Urothelium cell line (cell line): ENCODE results near the gene RAD51B.

Experiments used
- DNase-seq: peaks from one replicate; pipeline ENCODE4 v3.0.0; 2011; ENCODE audit warnings: low spot score, mixed read lengths
- FAIRE-seq: peaks from 2 replicates; lab custom pipeline; 2011; peaks lifted over from hg19 to GRCh38; lab: Jason Lieb, UNC

Gene RAD51B

DNA sequence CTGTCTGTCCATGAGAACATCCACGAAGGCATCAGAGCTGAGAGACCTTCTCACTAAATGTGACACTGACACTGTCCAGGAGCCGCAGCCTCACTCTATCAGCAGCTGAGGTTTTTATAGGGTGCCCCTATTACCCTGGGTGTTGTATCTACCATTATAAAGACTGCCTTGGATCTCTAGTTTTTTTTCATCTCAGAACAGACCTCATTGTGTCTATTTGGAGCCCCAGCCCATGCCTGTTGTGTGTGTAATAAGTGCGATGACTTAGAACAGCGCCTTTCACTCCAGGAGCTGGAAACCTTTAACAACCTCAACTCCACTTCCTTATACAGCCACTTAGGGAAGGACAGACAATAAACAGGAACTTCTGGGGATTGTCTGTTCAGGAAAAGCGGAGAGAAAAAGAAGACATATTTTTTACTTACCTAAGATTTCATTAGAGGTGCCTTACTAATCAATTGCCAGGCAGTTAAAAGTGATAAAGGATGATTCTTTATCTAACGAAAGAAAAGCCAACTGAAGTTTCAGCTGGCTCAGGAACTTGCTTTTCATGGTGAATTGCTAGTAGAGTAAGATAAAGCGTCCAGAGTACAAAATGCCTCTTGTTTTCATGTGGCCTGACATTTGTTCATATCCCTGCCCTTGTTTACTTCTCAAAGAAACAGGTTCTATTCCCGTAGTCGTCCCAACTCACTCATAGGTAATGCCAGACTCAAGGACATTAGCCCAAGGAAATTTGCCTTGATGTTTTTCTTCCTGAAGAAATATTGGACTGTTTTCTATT is 420.6 kb downstream of the RAD51B start:
- no peak for DNase-seq
- no peak for FAIRE-seq

DNA sequence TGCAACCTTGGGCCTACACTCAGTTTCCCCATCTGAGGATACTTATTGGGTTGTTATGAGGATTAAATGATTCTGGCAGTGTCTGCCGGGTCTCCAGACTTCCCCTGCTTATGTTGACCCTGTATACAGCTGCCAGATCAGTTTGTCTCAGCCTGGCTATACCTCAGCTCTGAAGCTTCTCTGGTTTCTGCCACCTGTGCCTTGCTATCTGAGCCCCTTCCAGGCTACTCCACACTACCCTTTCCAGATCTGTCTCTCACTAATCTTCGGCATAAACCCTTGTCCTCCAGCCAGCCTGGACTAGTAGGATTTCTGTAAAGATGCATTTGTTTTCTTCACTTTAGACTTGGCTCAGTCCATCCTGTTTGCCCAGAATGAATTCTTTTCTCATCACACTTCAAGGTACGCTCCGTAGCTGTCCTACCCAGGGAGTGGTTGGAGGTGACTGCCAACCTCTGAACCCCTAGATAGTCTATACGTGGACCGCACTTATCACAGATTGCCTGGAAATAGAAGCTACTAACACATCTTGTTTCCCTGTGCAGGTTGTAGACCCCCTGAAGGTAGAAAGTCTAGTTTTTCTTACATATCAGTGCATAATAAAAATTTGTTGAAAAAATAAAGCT is 422.4 kb downstream of the RAD51B start:
- DNase-seq: no peak

DNA sequence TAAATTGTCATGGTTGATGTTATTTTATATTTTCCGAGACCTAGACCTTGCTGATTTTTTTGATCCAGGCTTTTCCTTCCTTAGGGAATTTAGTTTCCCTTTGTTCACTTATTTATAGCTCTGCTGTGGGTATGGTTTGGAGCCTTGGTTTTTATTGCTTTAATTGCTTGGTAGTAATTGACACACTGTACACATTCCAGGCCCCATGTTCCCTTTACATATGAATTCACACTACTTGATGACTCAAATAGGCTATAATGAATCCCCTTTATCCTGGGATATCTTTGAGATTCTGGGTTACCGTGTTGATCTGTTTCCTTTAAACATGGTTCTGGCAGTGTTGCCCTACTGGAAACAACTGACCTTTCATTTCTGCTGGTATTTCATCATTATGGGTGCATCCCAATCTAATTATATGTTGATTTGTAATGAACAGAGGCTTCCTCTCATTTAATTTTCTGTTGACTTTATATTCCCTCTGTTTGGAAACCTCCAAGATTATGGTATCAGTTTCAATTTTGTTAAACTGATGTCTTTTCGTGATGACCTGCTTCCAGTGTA is 424.0 kb downstream of the RAD51B start:
- no peak for DNase-seq
- FAIRE-seq: peak; percentile 5

More for the DNA sequence above, 422.4 kb downstream of the RAD51B start:
- peak; percentile 56 for FAIRE-seq

DNA sequence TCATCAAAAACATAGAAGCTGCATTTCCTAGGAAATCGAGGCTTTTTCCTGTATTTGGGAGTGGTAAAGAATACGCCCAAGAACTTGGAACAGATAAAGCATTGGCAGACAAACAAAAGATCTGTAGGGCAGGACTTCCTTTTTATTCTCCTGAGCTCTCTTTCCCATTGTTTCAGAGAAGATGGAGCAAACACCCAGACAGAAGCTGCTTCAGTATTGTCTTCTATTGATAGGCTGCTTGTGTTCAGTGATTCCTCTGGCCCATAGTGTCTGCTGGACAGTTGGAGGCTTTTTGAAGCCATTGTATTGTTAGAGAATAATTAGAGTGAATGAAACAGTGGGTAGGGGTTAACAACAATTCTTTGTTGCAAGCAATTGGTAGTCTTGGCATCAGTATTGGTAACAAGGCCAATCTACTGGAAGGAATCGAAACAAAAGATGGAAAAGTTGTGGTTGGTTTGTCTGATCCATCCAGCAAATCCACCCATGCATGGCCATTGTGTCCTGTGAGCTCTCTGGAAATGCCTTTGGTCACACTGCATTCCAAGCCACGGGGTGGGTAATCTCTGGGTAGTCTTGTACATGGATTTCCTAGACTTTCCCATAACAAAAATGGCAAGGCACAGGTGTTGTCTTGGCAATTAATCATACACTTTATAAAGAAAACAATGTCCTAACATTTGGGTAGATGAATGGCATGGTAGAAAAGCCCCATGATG is 424.8 kb downstream of the RAD51B start:
- no peak for DNase-seq
- peak; percentile 78 for FAIRE-seq

DNA sequence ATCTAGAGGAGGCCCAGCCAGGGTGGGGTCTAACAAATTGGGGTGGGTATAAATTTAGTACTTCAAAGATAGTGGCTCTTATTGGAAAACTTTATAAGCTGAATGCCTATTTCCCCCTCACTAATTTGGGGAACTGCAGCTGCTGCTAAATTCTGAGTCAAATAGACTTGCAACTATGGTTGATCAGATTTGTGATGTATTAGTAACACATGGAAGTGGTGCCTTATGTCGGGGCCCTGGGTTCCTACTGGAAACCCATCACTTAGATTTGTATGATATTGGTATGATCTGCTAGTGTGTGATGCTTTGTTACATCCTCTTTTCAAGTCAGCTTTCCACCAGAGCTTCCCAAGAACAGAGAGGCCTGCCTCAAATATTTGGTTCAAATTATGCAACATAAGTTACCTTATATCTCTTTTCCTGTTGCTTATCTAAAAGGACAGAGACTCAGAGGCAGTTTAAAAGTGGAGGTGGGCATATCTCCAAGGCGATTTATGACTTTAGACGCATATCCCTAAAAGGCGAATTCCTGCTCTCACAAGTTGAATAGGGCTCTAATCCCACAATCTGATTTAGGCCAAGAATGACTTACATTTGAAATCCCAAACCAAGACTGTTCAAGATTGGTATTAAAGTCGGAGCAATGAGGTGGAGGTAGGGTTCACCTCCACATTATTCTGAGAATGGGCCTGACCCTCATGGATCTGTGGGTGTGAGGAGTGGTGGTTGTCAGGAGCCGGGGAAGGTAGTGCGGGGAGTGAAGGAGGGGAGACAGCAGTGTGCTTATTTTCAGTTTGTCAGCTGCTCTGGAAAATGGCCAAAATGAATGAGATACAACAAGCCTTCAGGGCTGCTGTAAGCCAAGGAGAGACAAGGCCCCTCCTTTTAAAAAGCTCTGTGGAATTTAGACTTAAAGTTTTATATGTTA is 425.8 kb downstream of the RAD51B start:
- FAIRE-seq (peak; percentile 86), DNase-seq (no peak)

DNA sequence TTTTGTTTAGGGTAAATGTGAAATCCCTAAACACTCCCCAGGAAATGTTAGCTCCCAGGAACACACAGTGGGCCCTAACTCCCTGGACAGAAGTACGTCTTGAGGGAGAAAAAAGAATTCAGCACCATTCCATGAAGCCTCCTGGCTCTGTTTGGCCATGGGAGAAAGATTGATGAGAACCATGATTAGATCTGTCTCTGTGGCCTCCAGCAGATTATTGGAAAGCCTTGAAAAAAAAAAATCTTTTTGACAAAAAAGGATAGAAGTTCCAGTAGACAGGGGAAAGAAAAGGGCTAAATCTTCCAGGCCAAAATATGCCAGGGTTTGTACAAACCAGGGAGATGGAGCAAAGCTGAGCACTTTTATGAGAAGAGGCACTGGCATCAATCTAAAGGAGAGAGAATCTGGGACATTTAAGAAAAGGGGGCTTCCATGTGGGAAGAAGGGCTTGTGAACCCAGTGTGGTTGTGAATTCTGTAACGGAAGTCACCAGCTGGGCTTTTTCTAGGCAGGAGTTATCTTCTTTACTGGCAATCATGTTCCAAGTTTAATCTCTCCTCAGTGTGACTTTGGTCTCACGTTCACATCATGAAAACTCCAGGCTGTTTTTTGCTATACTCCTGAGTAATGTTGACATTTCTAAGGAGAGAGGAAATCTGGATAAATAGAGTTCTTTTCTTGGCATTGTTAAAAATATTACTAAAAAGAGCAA is 426.7 kb downstream of the RAD51B start:
- FAIRE-seq (no peak), DNase-seq (no peak)

DNA sequence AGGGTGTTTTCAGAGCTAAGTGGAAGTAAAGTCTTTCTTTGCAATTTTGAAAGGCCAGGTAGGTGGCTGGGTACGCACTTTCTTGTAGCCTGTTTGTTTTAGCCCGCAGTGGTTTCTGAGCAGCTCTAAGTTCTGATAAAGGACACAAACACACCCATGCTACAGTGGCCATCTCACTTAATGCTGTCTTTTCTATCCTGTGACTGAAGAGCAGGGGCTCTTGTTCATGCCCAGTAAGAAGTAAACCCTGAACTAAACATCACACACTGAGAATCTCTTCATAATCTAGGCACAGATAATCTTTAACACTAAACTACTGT is 427.2 kb downstream of the RAD51B start:
- FAIRE-seq (peak; percentile 70), DNase-seq (no peak)

DNA sequence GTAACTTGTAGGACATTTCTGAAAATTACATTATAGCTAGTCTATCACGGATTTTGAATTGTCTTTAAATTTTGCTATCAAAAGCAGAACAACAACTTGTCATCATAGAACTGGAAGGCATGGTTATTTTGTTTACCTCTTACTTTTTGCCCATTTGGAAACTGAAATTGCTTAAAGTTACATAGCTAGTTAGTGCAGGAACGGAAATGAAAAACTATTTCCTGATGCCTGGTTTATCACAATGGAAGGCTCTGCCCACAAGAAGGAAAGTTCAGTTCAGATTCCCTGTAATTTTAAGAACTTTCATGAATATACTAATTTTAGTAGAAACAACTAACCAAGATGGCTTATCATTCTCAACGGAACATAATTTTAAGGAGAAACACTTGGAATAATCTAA is 427.7 kb downstream of the RAD51B start:
- no peak for DNase-seq
- no peak for FAIRE-seq

DNA sequence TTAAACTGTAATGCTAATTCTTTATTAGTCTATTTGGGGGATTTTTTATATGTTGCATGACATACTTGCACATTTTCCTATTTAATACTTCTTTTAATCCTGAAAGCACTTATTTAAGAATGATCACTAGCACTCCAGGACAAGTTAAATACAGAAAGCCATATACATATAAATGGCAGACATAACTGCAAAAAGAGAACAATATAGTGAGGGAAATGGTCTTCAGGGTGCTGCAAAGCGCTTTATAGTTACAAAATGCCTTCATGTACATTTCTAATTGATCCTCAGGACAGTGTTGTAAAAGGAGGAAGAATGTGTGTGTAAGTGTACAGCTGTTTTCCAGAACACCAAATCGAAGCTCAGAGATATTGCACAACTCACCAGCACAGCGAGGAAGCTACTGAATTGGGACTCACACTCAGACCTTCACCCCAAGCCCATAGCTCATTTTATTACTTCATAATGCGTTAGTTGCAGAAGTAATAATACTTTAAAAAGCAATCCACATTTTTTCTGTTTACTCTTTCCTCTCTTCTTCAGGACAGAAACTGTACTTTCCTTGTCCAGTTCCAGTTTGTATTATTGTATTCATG is 428.2 kb downstream of the RAD51B start:
- FAIRE-seq: peak; percentile 42
- no peak for DNase-seq

DNA sequence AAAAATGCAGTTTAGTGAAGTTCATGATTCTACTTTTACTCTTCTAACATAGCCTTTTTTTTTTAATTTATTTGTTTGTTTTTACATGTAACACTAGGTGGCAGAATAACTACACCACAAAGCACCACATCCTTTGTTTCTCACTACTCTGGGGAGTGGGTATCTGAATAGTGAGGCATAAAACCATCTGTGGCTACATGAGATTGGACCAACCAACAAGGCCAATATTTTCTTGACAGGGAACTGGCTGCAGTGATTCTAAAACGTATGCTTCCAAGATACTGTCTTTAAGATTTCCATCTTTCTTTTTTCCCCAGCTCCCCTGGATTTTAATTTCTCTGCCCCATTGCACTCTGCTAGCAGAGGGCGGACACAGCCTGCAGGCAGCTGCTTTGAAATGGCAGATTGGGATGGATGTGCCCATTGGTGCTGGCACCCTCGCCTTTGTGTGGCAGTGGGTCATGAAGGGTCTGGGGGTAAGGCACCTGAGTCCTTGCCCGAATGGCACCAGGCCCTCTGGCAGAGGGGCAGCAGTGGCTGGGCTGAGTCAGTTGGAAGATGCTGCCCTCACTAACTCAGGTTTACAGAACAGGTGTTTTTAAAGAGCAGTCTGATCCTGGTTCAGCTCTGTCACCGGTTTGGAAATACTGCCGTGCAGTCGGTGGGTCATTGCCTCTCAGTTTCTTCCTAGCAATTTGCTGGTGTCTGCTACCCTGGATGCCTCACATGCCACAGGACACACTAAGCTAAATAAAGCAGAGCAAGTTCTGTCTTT is 429.1 kb downstream of the RAD51B start:
- DNase-seq (peak; percentile 74), FAIRE-seq (peak; percentile 92)

DNA sequence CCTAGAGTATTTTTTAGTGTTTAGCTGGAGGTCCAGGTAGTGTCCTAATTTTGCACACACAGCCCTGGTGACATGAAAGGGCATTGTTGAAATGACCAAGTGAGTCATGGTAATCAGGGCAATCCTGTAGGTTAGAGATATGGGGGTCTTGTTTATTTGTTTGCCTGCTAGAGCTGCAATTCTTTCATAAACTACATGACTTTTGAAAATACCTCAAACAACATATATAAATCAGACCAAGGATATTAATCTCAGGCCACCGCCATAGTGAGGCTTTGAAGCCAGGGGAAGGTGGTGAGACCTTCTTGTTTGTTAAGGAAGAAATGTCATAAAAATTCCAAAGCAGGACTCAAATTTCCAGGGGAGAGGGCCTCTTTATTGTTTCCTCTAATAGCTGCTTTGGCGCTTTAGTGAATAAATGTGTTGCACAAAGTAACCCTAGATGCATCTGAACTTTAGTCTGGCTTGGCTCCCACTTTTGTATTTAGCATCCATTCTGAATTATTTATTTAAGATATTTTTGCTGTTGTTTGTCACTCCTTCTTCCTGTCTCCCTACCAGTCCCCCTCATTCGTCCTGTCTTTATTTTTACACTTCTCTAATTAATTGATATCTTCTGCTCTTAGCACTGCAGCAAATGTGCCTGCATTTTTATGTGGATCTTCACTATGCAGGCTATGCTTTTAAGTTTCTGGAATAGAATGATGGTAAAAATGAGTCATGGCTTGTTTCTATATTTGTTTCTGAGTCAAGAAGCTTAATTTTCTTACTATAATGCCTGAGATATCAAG is 430.3 kb downstream of the RAD51B start:
- DNase-seq: peak; percentile 40
- peak; percentile 70 for FAIRE-seq

DNA sequence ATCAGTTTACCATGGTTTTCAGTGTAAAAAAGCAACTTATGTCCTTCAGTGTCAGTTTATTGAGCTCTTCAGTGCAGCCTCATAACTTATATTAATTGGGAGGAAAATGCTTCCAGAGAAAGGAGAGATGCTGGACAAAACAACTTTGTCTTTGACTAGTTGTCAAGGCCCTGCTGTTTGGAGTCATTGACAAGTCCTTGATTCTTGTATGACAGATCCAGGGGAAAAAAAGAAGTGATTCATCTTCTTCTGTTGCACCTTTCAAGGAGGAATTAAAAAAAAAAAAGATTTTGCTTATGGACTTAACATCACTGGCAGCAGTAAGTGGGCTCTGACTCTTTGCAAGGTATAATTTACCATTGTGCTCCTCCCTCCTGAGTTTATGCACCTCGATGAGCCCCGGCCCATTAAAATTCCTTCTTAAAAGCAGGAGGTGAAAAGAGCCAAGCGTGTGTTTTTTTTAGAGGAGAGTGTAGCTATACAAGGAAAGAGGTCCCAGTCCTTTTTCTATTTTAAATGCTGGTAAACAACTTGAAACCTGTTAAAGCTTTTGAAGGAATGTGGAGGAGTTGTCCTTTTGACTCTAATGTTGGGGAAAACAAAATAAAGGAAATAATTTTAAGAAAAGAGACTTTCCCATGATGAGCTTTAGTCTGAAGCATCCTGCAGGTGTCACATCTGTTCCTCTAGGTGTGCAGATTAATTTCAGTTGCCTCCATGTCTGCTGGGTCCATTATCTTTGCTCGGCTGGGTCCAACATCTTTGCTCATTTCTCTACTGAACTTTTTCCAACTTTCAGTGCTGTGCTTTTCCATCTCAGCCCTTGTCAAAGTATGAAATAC is 431.6 kb downstream of the RAD51B start:
- DNase-seq (no peak), FAIRE-seq (no peak)

DNA sequence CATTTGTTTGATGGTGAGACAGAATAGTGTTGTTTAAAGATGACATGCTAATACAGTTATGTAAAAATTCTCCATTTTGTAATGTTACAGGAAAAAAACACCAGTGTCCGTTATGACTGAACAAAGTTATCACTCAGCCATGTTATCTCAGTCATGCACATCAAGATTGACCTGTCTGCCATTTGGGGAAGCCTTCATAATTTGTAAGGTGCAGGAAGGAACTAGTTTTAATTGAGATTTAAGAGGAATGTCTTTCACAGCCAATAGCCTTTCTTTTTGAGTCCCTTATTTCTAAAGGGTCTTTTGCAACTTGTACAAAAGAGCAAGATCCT is 432.2 kb downstream of the RAD51B start:
- DNase-seq: no peak
- FAIRE-seq: peak; percentile 79

DNA sequence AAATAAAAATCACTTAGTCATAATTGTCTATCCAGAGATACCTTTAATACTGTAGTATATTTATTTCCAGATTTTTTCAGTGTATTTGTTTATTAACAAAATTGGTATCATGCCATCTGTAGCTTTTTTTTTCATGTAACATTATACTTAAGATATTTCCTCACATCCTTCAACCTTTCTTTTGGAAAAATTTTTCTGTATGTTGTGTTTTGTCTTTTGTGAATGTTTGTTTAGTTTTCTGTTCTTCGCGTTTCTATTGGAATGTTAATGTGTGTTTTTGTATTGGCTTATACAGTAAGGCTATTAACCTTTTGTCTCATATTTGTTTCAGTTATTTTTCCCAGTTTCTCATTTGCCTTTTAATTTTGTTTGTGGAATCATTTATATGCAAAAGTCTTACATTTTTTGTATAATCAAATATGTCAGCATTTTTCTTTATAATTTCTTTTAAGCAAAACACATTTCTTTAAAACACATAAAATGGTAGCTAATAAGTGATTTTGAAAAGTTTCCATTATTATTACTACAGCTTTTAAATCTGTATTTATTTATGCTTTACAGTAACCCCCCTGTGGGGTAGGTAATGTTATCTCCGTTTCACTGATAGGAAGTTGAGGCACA is 433.7 kb downstream of the RAD51B start:
- DNase-seq (no peak), FAIRE-seq (no peak)

DNA sequence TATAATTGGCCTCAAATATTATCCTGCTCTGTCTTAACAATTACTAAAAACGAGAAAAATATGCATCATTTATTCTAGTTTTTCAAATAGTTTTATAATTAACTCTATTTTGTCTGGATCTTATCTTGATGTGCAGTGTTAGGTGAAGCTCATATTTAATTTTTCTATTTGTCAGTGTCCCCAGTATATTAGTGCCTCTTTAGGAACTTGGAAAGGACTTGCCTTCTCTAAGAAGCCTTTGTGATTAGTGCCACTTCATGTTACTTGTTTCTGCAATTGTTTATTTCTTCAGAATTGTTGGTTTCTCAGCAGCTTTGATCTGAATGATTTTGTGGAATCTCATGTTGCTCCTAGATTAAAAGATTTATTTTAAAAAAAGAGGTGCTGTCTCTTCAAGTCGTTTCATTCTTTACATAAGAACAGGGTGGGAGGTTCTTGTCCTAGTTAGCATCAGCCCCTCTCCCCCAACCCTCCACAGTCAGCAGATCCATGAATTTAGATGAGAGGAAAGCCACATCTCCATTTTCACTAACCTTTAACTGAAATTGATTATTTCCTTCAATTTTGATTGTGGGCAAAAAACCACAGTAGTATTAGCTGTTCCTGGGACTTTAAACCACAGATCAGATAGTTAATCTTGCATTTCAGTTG is 434.4 kb downstream of the RAD51B start:
- DNase-seq: no peak
- no peak for FAIRE-seq
